K562 (cell line): Measurements from ENCODE around the gene IFT172. TPM values are rescaled to one million over a fixed set of nuclear protein-coding genes. Genes with fewer than 3 reads are reported as not detected.
A peak's percentile ranks its signal among the peaks of the same experiment; 100 is the strongest.

Experiments
- CAMTA2 ChIP-seq: fragments of 250-450 bp; sonication (Bioruptor Pico); conservative IDR thresholded peaks from 2 replicates; pipeline ENCODE4 v1.5.1; 2022
- CBFA2T2 ChIP-seq: fragments of 450-650 bp; conservative IDR thresholded peaks from 2 replicates; pipeline ENCODE4 v1.6.1; 2017; ENCODE audit warnings: mild to moderate bottlenecking
- CBX5 ChIP-seq: IDR thresholded peaks from 2 replicates; pipeline ENCODE4 v1.6.1; 2014; ENCODE audit warnings: low read depth, borderline replicate concordance
- GTF2F1 ChIP-seq: IDR thresholded peaks from 2 replicates; pipeline ENCODE4 v1.6.1; 2011; ENCODE audit warnings: low read depth, low read length, improper control_type of control experiment
- HDAC1 ChIP-seq, 2 experiments: fragments of 450-650 bp; IDR thresholded peaks; 2 replicates each; pipeline ENCODE4 v1.6.1; 2016 to 2017; ENCODE audit warnings: inconsistent platforms in 1 of 2, mild to moderate bottlenecking in 1 of 2, moderate library complexity in 1 of 2
- HDAC3 ChIP-seq: fragments of 450-650 bp; IDR thresholded peaks from 2 replicates; pipeline ENCODE4 v1.6.1; 2018; ENCODE audit warnings: borderline replicate concordance, mild to moderate bottlenecking, moderate library complexity; ENCODE audit not compliant: partially characterized antibody
- HES1 ChIP-seq: fragments of 450-650 bp; IDR thresholded peaks from 2 replicates; pipeline ENCODE4 v1.6.1; 2016; ENCODE audit warnings: low read depth, mild to moderate bottlenecking, moderate library complexity
- LEF1 ChIP-seq: fragments of 450-650 bp; IDR thresholded peaks from 2 replicates; pipeline ENCODE4 v1.6.1; 2016; ENCODE audit warnings: mild to moderate bottlenecking
- MCM7 ChIP-seq, 2 experiments: fragments of 450-650 bp; IDR thresholded peaks; 2 replicates each; pipeline ENCODE4 v1.6.1; 2016 to 2018
- MLLT1 ChIP-seq, 2 experiments: fragments of 450-650 bp; IDR thresholded peaks; 2 replicates each; pipeline ENCODE4 v1.6.1; 2016
- MLX ChIP-seq, 2 experiments: fragments of 450-650 bp in 1 of 2; sonication (generic) in 1 of 2; formaldehyde crosslinking; conservative IDR thresholded peaks; 2 replicates each; pipeline versions ENCODE4 v1.4.0 to v1.8.1; 2020 to 2022; ENCODE audit warnings: mild to moderate bottlenecking in 1 of 2, missing genetic modification reagents in 1 of 2
- NR0B1 ChIP-seq: fragments of 450-650 bp; IDR thresholded peaks from one replicate; pipeline ENCODE4 v1.6.1; 2018; ENCODE audit warnings: mild to moderate bottlenecking, moderate library complexity; ENCODE audit not compliant: partially characterized antibody
- OTX1 ChIP-seq: fragments of 450-650 bp; formaldehyde crosslinking; IDR thresholded peaks from 2 replicates; pipeline ENCODE4 v1.4.0; 2022; ENCODE audit warnings: mild to moderate bottlenecking
- TAL1 ChIP-seq: fragments of 450-650 bp; IDR thresholded peaks from 2 replicates; pipeline ENCODE4 v1.6.1; 2016; ENCODE audit warnings: mild to moderate bottlenecking
- YBX1 ChIP-seq: fragments of 450-650 bp; IDR thresholded peaks from 2 replicates; pipeline ENCODE4 v1.7.1; 2016; ENCODE audit warnings: mild to moderate bottlenecking
- ZBTB11 ChIP-seq, 3 experiments: fragments of 200-800 bp in 1 of 3; fragments of 250-450 bp in 1 of 3; fragments of 450-650 bp in 1 of 3; sonication (Bioruptor Pico) in 1 of 3; sonication (Bioruptor generic) in 1 of 3; formaldehyde crosslinking in 1 of 3; IDR thresholded peaks; 2 replicates each; pipeline versions ENCODE4 v1.6.1 to v1.8.0; 2016 to 2022; ENCODE audit warnings: mild to moderate bottlenecking in 2 of 3, missing genetic modification characterization in 2 of 3, missing compliant biosample characterization in 1 of 3, moderate library complexity in 1 of 3
- ZNF146 ChIP-seq: IDR thresholded peaks from one replicate; pipeline ENCODE4 v1.6.1; 2018; ENCODE audit warnings: missing compliant biosample characterization; ENCODE audit not compliant: unreplicated experiment
- ZNF347 ChIP-seq: fragments of 450-650 bp; formaldehyde crosslinking; IDR thresholded peaks from 2 replicates; pipeline ENCODE4 v1.4.0; 2020; ENCODE audit warnings: low read depth, mild to moderate bottlenecking, moderate library complexity
- ZNF695 ChIP-seq: fragments of 450-650 bp; formaldehyde crosslinking; IDR thresholded peaks from 2 replicates; pipeline ENCODE4 v1.4.0; 2020; ENCODE audit warnings: mild to moderate bottlenecking, moderate library complexity
- ZNF707 ChIP-seq: fragments of 250-450 bp; sonication (Bioruptor Pico); conservative IDR thresholded peaks from 2 replicates; pipeline ENCODE4 v1.8.0; 2022; ENCODE audit warnings: inconsistent platforms, mild to moderate bottlenecking, moderate library complexity
- ZNF76 ChIP-seq: fragments of 250-450 bp; sonication (Bioruptor Pico); IDR thresholded peaks from 2 replicates; pipeline ENCODE4 v1.4.0; 2020; ENCODE audit warnings: mild to moderate bottlenecking, moderate library complexity, borderline replicate concordance
- polyA plus RNA-seq, 8 experiments: library from polyadenylated mRNA; depleted of rRNA in 4 of 8; stranded (reverse) in 5 of 8; unstranded in 3 of 8; fragments of >200 nt; fragmentation: Nextera tagmentation in 2 of 8; fragmentation: Illumina TruSeq in 1 of 8; extraction: Ambion mirVana in 2 of 8; extraction: Trizol in 1 of 8; gene quantifications; 2 replicates each; pipeline versions ENCODE4 v1.2.1 to v1.2.3, GENCODE V29; 2011 to 2014; ENCODE audit warnings: inconsistent platforms in 1 of 8, missing spikeins in 1 of 8
- total RNA-seq, 7 experiments: library from RNA; depleted of rRNA in 6 of 7; stranded (reverse); fragments of >200 nt in 6 of 7; fragmentation: Illumina TruSeq in 2 of 7; extraction: Trizol in 2 of 7; gene quantifications; 2 replicates each; pipeline versions ENCODE4 v1.2.1 to v1.2.3, GENCODE V29; 2011 to 2021; ENCODE audit warnings: low replicate concordance in 1 of 7

Gene IFT172
- total and polyA plus RNA-seq, 9 of the 15 experiments (the other 6 are each of a cell fraction or from before 2014, with no cell fraction given) = 5.6 to 19.1 (median 13.5) TPM

- no peak for TF ChIP-seq ZNF76 (CRISPR knock-in tag)
- TF ChIP-seq NR0B1 = no peak
- TF ChIP-seq ZNF347 (CRISPR knock-in tag) = no peak
- TF ChIP-seq GTF2F1 = no peak
- peak in 1 of 2 experiments; percentile 55; a peak in 1 of 4 replicates for TF ChIP-seq HDAC1 (IDR thresholded peaks at IDR 0.05)
- no peak for TF ChIP-seq YBX1
- no peak for TF ChIP-seq CAMTA2 (CRISPR knock-in tag)
- no peak for TF ChIP-seq OTX1 (CRISPR knock-in tag)
- no peak for TF ChIP-seq ZNF146
- no peak for TF ChIP-seq MLX (CRISPR knock-in tag; conservative IDR thresholded peaks at IDR 0.05)
- TF ChIP-seq ZNF695 (CRISPR knock-in tag) = no peak
- TF ChIP-seq TAL1 = peak; percentile 81
- peak; percentile 60; the same call in 1 of the 2 replicates for TF ChIP-seq CBX5
- TF ChIP-seq ZBTB11 (CRISPR knock-in tag; IDR thresholded peaks at IDR 0.05) = no peak
- no peak for TF ChIP-seq MCM7 (IDR thresholded peaks at IDR 0.05)
- peak; percentile 88 for TF ChIP-seq CBFA2T2
- TF ChIP-seq LEF1 = peak; percentile 78; the same call in 1 of the 2 replicates
- TF ChIP-seq MLLT1 (IDR thresholded peaks at IDR 0.05) = no peak
- no peak for TF ChIP-seq HDAC3
- no peak for TF ChIP-seq ZNF707 (CRISPR knock-in tag)
- no peak for TF ChIP-seq HES1
These were observed 48.2 kb downstream of the IFT172 start (continued) for GRCh38 chr2:27441226-27441926.
